GM21786 (cell line): ENCODE measurements around the gene KIF21A.

ENCODE experiments used
- ATAC-seq: cut with Tn5 transposase; IDR thresholded peaks from one replicate; pipeline ENCODE4 v1.9.1; 2021; ENCODE audit not compliant: unreplicated experiment

KIF21A gene

GRCh38 chr12:39294715-39295114, 148.2 kb downstream of the KIF21A start:
- no peak for ATAC-seq

- ATAC-seq, result no peak
These were observed 150.7 kb downstream of the KIF21A start for GRCh38 chr12:39292125-39292630.

DNA sequence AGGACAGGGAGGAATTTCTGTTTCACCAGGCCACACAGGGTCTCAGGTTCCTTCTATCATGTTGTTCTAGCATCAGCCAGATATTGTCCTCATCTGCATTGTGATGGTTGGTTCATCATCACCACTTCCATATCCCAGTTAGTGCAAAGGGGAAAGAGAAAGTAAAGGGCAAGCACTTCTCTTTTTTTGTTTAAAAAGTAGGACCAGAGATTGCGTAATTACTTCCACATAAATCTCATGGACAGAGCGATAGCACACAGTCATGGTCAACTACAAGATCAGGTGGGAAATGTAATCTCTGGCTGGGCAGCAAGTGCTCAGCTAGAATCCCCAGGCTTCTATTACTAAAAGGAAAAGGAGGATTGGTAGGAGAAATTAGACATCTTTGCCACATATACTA, 155.1 kb downstream of the KIF21A start:
- ATAC-seq, result no peak

- ATAC-seq, result no peak
These were observed 155.5 kb downstream of the KIF21A start for GRCh38 chr12:39287409-39287808.

GRCh38 chr12:39278426-39278825, 164.5 kb downstream of the KIF21A start:
- ATAC-seq, result no peak

DNA sequence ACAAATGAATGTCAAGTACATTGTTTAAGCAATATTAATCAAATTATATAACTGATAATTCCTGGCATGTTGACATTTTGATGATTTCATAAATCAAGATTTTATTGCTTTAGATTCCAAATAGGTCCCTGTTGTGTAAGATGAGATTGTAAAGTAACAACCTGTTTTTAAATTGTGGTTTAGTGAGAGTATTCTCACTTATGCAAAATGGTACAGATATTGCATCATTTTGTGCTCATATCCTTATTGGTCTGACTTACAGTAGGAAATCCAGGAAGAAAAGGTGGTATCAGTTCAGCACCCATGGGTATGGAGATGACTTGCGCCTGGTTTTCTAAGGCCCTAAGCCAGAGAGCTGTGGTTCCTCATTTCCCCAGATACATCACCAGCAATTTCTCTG, 165.5 kb downstream of the KIF21A start:
- ATAC-seq, result no peak

- no peak for ATAC-seq
These were observed 167.1 kb downstream of the KIF21A start for GRCh38 chr12:39275846-39276245.

DNA sequence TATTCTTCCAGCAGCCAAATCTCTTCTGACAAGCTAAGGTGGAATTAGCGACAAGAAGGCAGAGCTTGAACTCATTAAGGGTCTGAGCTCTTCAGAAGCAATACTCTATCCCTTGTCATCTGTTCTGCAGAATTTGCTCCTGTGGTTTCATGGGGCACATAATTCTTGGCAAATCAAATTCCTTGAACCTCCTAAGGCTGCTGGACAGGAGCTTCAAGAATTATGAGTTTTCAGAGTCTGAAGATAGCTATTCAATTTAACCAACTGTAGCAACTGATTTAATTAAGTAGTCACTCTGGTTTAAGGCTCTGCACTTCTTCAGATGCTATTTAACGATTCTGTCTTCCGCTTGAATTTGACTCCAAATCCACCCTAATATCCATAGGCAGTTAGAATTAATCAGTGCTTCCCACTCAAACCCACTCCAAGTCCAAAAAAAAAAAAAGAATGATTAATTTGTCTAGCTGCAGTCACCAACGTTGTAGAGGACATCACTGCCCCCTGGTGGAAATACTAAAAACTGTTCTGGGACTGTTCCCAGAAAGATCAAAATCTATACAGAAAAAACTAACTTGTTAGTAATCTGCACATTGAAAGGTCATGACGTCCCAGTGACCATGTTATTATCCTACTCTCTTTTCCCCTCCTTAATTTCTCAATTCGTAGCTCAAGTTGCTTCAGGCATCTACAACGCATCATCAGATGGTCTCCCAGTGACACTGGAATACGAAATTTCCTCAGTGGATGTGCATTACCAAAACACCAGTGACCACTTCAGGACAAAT, 169.9 kb downstream of the KIF21A start:
- ATAC-seq, result peak; percentile 64

DNA sequence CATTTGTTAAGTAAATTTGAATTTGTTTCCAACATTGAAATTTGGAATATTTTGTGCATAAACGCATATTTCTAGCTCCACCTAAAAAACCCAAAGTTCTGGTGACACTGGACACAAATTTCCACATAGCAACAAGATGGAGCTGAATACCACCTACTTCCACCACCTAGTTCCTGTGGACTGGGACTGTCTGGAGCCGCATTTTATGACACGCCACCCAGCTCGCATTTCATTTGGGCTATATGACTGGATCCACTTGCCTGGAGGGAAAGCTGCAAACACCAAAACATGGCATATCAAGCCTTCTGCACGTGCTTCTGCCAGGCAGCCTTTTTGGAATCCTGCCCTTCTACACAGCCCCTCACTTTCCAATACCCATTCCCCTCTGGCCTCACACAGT, 173.4 kb downstream of the KIF21A start:
- ATAC-seq, result no peak

GRCh38 chr12:39267886-39268285, 175.0 kb downstream of the KIF21A start:
- ATAC-seq, result no peak

- ATAC-seq, result no peak
These were observed 190.3 kb downstream of the KIF21A start for GRCh38 chr12:39252628-39253027.
